HG03521 (cell line): ENCODE data around the gene OGFOD3.
"Not testable (repeated sequence)": the region's sequence is repeated elsewhere in the genome, so short reads cannot be mapped to it uniquely, and the experiment has no call there.

Experiments
- ATAC-seq: cut with Tn5 transposase; IDR thresholded peaks from one replicate; pipeline ENCODE4 v1.9.1; 2021; ENCODE audit warnings: mild to moderate bottlenecking, moderate library complexity; ENCODE audit not compliant: unreplicated experiment

The OGFOD3 gene, protein sequence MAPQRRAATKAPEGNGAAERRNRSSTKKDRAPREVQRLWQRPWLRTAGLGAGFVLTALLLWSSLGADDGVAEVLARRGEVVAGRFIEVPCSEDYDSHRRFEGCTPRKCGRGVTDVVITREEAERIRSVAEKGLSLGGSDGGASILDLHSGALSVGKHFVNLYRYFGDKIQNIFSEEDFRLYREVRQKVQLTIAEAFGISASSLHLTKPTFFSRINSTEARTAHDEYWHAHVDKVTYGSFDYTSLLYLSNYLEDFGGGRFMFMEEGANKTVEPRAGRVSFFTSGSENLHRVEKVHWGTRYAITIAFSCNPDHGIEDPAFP

DNA sequence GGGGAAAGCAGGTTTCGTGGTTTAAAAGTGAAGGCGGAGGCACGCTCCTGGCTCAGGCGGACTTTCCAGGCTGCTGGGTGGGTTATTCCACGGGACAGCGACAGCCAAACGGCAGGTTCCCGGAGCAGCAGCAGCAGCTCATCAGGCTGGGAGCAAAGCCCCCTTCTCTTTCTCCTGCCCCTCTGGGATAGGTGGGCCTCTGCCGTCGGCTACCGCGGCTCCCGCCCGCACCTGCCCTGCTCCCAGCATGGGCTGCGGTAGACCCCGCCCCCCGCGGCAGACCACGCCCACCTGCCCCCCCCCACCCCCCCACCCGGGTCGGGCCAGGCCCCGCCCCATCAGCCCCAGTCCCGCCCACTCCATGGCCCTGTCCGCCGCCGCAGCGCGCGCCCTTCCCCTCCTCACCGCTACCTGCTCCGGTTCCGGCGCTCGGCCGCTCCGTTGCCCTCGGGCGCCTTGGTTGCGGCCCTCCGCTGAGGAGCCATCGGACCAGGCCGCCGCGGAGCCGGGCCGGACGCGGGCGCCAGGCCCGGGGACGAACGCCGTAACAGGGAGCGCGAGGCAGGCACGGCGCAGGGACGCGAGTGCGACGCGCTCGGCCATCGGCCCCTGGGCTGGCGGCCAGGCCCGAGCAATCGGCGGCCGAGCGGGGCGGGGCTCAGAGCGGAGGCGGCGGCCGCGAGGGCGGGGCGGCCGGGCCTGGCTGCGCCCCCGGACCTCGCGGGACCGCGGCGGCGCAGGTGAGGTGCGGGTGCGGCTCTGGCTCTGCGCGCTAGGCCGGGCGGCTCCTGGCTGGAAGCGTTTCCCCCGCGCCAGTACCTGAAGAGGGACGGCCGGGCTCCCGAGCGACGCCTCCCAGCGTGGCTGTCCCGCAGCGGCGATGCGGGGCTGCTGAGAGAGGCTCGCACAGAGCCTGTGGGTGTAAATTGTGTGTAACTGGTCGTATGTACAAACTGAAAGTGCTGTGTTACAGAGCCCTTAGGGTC is at the start of gene OGFOD3, which contains the start of gene HEXD:
Gene OGFOD3, minus strand, starts transcription at position 586 of the 986 bp plus-strand sequence. Its CDS starts 101 bp downstream, at position 485.
Gene HEXD, plus strand, starts transcription at position 347 of the 986 bp plus-strand sequence. CDS start 1,453 bp downstream, outside the sequence.
- peak; percentile 84 for ATAC-seq

DNA sequence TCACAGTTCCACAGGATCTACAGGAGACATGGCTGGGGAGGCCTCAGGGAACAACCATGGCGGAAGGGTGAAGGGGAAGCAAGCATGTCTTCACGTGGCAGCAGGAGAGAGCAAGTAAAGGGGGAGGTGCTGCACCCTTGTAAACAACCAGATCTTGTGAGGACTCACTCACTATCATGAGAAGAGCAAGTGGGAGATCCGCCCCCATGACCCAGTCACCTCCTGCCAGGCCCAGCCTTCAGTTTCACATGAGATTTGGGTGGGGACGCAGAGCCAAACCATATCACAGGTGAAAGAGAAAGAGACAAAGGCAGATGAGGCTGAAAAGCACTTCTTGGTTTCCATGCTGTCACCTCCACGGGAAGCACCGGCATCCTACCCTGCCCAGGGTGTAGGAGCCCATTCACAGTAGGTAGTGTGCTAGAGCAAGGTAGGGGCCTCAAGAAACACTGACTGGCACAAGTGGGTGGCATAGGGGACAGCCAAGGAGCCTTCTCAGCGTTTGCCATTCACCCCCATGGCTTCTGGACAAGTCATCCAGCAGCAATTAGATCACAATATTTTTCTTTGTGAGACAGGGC is 46.7 kb upstream of the OGFOD3 start:
- ATAC-seq: no peak

DNA sequence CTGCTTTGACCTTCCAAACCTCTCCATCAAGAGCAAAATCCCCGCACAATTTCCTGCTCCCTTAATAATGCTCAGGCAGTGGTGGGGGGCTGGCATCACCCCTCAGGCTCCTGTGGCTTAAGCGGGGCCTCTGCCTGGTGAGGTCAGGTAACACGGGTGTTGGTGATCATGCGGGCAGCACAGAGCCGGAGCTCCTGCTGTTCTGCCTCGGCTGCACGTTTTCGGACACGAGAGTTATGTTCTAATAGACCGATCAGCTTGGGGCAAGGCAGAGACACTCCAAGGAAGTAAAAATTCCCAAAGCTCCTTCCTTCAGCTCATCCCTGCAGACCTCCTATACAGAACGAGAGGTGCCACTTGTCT is 46.2 kb upstream of the OGFOD3 start:
- ATAC-seq: no peak

DNA sequence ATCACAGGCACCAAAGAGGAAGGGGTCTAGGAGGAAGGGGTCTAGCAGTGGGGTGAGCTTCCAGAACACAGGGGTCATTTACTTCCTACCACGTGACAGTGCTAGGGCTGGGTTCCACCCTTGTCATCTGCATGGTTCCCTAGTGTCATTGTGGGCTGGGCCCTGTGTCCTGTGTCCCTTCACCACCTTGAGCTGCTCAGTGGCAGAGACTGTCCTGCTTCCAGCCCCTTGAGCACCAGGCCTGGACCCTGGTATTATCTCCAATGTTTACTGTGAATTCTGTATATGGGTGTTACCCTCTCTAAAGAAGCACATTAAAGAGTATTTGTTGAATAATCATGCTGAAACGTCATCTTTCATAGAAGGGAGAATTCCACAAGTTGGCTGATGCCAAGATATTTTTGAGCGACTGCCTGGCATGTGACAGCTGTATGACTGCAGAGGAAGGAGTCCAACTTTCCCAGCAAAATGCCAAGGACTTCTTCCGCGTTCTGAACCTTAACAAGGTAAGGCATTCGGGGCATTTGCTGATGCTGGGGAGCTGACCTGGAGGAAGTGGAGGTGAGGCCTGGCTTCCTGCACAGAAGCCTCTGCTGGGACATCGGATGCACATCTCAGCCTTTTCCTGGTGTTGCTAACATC is 45.7 kb upstream of the OGFOD3 start:
- no peak for ATAC-seq

DNA sequence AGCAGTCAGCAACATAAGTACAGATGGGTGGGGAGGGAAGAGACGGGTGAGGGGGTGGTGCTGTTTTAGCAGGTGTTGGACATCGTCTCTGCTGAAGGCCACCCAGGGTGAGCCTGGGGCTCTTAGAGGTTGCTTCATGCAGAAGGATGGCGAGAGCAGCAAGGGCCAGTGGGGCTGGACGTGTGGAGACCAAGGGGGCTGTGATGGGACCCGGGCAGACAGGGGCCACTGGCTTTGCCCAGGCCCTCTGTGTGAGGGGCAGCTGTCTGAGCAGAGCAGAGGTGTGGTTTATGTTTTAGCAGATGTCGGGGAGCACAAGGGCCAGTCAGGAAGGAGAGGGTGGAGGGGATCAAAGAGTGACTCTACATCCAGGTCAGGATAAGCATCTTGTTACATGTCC is 45.0 kb upstream of the OGFOD3 start:
- ATAC-seq: no peak

DNA sequence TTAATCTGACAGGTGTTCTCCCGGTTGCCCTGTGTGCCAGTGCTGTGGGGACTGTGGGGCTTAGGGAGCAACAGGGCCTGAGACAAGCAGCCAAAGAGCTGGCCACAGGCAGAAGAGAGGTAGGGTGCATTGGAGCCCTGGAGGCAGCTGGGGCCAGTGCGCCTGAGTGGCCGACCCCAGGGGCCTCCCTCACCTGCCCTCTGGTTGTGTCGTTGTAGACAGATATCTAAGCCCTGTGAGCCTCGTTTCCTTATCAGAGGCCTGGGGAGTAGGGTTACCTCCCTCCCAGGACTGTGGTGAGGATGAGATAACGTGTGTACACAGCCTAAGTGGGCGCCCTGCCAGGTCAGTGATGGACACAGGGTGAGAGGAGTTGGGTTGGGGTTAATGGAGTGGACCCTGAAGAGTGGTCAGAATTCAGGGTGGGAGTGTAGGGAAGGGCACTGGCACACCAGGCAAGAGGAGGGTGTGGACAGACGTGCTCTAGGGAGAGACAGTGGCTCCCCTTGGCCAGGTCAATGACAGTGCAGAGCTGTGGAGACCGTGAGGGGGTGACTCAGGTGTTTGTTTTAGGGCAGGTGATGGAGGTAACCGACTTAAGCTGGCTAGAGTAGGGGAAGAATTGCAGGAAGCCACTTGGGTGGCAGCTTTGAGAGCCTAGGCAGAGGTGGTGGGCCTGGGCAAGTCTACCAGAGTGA is 43.6 kb upstream of the OGFOD3 start:
- ATAC-seq: no peak

DNA sequence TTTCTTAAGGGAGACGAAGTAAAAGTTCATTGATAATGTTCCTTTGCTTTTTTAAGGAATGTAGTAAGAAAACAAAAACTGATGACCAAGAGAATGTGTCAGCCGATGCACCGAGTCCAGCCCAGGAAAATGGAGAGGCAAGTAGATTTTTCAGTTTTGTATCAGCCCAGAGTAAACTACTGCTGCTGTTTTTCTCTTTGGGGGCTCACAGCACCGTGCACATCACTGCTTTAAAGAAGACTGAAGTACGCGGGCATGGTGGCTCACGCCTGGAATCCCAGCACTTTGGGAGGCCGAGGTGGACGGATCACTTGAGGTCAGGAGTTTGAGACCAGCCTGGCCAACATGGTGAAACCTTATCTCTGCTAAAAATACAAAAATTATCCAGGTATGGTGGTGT is 41.5 kb upstream of the OGFOD3 start:
- not testable (repeated sequence) for ATAC-seq

DNA sequence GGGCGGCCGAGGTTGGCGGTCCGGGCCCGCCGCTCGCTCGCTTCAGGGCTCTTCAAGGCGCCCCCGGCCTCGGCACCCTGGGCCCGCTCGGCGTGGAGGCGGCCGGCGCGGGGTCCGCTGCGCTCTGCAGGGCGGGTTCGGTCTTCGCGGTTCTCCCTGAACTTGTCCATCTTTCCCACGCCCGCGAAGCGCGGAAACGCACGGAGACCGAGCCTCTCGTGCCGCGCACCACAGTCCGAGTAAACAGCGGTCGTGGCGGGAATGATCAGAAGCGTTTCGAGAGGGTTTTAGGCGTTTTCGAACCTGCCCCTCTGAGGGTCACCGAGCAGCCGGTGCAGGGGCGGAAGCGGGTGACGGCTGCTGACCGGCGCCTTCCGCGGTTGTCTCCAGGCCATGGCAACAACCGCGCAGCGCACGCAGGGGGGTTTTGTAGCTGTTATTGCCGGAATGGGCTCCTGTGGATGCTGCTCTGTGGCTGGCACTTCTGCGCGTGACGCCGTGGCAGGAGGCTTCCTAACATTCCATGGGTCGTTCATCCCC is 40.6 kb upstream of the OGFOD3 start:
- no peak for ATAC-seq

DNA sequence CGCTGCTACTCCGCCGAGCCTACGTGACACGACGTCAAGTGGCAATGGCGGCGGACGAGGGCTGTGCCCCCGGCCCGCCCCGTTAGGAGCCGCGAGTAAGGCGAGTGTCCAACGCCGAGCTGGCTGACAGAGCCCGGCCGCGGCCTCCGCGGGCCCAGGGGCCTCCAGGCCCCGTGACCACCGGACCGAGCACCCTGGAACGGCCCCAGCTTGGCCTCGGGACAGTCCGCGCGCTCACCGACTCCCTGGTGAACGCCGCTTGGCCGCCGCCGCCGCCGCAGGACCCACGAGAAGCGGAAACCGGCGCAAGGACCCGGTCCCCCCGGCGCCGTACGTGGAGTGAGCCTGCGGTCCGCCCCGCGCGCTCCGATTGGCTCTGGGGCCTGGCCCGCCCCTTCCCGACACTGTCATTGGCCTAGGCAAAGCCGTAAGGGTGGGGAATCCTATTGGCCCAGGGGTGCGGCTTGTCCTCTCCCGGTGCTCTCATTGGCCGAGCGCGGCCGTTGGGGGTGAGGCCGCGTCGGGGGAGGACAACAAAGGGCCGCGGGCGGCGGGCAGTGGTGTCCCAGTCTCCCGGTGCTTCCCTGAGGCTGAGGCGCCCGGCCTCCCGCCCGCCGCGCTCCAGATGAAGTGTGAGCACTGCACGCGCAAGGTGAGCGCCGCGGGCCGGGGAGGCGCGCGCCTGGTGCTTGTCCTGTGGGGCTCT is 39.9 kb upstream of the OGFOD3 start, which contains the start of gene NARF:
Gene NARF, plus strand, starts transcription at position 563 of the 706 bp plus-strand sequence. Its CDS starts 63 bp downstream, at position 626.
- ATAC-seq: peak; percentile 92

DNA sequence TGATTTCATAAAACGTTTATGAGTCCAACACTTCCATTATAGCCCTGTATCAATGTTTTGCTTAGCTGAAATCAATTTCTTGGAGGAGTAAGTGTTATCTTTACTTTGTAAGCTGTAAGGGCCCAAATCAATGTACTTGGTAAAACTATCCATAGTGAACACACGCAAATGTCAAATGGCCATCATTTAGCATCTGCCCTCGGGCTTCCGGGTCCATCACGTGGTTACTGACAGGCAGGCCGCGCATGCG is 39.5 kb upstream of the OGFOD3 start:
- no peak for ATAC-seq

DNA sequence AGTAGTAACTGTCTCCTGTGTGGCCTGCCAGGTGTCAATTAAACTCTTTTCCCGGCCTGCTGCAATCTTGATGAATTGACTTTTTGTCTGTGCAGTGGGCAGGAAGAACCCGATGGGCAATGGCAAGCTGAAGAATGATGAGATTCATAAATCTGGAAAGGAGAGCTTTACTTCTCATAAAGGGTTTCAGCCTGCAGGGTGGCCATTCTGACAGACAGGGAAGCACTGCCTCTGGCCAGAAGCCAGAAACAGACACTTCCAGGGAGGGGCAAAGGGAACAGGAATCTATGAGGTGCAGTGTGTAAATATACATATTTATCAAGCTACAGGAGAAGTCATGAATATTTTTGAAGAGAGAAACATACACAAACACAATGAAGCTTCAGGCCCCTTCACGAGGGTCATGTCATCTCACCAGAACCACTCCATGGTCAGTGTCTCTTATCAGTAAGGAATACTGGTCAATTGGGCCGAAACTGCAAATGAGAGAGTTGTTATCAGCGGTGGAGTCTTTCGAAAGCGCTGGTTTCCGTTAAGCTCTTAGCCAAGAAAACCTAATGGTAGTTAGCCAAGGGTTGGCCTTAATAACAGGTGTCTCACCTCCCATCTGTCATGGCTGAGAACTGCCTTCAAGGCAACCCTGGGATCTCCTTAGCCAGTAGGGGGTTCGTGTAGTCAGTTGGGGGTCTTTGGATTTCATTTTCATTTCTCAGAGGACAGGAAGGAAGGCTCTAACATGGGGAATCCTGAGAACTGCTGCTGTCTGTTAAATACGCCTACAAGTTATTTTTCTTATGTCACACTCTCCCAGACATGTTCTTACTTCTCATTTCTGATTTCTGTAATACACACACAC is 38.9 kb upstream of the OGFOD3 start:
- no peak for ATAC-seq

DNA sequence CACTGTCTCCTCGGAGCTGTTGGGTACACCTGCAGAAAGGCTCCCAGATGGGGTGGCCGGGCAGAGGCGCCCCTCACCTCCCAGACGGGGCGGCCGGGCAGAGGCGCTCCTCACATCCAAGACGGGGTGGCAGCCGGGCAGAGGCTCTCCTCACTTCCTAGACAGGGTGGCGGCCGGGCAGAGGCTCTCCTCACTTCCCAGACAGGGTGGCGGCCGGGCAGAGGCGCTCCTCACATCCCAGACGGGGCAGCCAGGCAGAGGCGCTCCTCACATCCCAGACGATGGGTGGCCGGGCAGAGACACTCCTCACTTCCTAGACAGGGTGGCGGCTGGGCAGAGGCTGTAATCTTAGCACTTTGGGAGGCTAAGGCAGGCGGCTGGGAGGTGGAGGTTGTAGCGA is 35.3 kb upstream of the OGFOD3 start:
- ATAC-seq: not testable (repeated sequence)

DNA sequence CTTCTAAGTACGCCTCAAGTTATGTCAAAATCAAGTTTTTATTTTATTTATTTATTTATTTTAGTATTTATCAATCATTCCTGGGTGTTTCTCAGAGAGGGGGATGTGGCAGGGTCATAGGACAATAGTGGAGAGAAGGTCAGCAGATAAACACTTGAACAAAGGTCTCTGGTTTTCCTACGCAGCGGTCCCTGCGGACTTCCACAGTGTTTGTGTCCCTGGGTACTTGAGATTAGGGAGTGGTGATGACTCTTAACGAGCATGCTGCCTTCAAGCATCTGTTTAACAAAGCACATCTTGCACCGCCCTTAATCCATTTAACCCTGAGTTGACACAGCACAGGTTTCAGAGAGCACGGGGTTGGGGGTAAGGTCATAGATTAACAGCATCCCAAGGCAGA is 34.8 kb upstream of the OGFOD3 start:
- ATAC-seq: not testable (repeated sequence)

DNA sequence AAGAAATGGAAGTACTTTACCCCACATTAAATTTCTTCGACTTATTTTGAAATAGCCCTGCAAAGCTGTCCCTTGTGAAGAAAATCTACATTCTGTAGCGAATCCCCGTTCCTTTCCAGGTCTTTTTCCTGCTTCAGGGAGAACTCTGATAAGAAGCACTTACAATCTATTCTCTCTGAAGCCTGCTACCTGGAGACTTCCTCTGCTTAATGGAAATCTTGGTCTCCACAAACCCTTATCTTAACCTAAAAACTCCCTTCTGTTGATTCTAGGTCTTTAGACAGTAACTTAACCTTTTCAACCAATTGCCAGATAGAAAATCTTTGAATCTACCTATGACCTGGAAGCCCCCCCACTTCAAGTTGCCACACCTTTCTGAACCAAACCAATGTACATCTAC is 33.8 kb upstream of the OGFOD3 start:
- ATAC-seq: no peak

DNA sequence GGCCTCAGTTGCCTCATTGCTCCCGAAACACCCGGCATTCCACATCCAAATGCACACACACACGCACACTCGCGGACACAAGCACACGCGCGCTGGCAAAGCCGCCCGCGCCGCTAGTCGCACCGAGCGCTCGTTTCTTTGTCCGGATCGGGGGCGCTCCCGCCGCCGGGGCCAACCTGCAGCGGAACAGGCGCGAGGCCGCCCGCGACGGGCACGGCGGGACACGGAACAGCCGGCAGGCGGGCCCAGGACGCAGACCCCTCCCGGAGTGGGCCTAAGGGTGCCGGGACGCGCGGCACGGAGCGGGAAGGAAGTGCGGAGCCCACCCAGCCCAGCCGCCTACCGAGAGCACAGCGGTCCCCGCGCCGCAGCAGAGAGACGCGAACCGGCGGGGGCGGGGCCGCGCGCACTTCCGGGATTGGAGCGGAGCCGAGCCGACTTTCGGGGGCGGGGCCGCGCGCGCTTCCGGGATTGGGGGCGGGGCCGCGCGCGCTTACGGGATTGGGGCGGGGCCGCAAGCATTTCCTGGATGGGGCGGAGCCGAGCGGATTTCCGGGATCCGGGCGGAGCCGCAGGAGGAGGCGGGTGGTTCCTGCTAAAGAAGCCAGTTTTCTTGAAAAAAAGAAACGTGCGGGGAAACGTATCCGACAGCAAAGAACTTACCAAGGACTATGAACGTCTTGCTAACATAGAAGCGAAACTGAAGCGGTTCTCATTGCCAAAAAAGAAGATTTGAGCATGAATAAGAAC is 32.1 kb upstream of the OGFOD3 start, which contains the start of gene CYBC1:
Gene CYBC1, minus strand, starts transcription at position 396 of the 750 bp plus-strand sequence. CDS start 1,498 bp downstream, outside the sequence.
- peak; percentile 64 for ATAC-seq

DNA sequence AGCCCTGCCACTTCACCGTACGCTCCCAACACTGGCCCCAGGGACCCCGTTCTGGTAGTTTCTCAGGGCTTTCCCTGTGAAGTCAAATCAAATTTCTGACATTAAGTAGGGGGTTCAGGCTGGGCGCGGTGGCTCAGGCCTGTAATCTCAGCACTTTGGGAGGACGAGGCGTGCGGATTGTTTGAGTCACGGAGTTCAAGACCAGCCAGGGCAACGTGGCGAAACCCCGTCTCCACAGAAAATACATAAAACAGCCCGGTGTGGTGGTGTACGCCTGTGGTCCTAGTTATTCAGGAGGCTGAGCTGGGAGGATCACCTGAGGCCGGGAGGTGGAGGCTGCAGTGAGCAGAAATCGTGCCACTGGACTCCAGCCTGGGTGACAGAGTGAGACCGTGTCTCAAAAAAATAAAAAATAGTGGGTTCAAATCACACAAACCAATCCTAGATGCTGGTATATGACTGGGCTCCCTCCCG is 31.5 kb upstream of the OGFOD3 start:
- no peak for ATAC-seq

DNA sequence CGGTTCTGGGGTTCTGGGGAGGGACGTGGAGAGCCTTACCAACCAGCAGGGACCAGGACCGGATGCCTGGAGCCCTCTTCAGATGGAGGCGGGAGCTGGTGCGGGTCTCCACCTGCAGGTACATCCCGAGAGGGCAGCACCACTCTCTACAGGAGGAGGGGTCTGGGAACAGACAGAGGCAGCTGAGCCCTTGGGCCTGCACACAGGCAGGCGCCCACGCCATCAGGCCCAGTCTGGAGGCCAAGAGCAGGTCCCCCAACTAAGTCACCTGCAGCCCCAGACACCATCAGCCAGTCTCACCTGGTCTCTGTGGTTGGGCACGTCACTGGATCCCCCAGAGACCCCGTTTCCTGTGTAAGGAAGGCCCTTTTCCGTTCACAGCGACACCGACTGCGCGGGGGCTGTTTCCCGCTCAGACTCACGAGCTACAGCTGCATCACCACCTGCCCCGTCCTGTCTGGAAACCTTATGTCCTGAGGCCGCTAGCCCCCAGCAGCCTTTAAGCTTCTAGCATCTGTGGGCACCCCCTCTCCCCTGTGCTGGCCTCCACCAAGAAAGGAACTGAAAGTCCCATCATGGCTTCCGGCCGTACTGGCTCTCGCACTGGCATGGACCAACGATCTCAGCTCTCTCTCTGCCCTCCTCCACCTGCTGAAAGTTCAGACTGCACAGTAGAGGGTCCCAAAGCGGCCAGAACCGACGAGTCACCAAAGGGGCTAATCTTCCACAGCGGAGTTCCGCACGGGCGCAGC is 30.9 kb upstream of the OGFOD3 start:
- peak; percentile 42 for ATAC-seq
